ENCODE results near the gene RASD2.

RASD2 gene

GRCh38 chr22:35576671-35577070, 36.0 kb downstream of the RASD2 start:
- ATAC-seq: no peak
- Mint-ChIP-seq H3K4me1 (peaks cover 5% of the 10 kb centered on the region), H3K36me3 (no peaks in the 10 kb centered on the region), H3K9me3 (peaks cover 8% of the 10 kb centered on the region), H3K4me3 (no peak overlapping the region), H3K27me3 (peaks cover 24% of the 10 kb centered on the region), H3K27ac (no peak overlapping the region)

DNA sequence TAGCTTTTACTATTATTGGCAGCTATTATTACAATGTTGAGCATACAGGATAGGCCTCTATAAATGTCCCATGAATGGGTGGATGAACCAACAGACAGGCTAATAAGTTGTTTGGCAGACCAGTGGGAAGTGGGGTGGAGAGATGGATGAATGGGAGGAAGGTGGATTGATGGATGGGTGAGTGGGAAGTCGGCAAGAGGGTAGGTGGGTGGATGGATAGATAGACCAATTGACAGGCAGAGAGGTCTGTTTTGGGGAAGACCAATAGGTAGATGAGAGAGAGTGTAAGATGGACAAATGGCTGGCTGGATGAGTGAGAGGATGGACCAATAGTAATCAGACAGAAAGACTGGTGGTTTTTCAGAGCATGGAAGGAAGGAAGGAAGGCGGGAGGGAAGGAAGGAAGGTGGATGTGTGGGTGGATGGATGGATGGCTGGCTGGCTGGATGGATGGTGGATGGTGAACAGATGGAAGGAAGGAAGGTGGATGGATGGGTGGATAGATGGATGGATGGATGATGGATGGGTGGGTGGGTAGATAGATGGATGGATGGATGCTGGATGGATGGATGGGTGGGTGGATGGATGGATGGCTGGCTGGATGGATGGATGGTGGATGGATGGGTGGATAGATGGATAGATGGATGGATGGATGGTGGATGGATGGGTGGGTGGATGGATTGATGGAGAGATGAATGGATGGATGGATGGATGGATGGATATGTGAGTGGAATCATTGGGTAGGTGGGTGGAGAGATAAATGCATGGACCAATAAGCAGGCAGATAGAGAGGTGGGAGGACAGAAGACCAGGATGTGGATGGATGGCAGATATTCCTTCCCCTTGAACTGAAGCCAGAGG, 37.4 kb downstream of the RASD2 start:
- peaks cover 8% of the 10 kb centered on the region for H3K9me3 Mint-ChIP-seq
- no peaks in the 10 kb centered on the region for H3K36me3 Mint-ChIP-seq
- ATAC-seq: no peak
- H3K27ac Mint-ChIP-seq: no peak overlapping the region
- H3K4me3 Mint-ChIP-seq: no peak overlapping the region
- H3K4me1 Mint-ChIP-seq: peaks cover 7% of the 10 kb centered on the region
- peaks cover 24% of the 10 kb centered on the region for H3K27me3 Mint-ChIP-seq

DNA sequence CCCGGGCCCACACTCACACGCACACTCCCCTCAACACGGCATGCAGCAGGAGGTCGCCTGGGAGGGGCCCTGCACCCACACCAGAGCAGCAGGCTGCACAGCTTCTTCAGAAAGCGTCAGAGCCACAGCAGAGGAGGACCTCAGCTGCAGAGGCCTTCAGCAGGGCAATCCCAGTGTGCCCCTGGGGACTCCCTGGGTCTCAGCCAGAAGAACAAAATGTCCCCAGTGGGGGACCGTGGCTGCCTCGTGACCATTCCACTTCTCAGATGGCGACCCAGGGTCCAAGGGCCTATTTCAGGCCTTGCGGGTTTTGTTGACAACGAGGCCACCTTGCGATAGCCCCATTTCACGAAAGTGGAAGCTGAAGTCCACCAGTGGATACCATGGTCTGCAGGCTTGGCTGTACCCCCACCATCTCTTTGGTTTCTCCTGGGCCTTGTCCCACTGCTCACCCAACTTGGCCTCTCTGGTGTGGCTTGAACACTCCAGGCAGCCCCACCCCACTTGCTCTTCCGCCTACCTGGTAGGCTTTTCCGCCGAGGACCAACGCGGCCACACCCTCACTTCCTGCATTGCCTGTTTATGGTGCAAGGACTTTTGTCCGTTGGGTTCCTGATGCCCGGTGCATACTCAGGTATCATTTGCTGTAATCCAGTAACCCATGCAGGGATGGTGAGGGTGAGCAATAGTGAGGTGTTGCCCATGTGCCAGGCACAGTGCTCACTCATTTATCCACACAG, 38.4 kb downstream of the RASD2 start:
- peaks cover 13% of the 10 kb centered on the region for H3K4me1 Mint-ChIP-seq
- H3K36me3 Mint-ChIP-seq: no peaks in the 10 kb centered on the region
- peaks cover 23% of the 10 kb centered on the region for H3K27me3 Mint-ChIP-seq
- ATAC-seq: no peak
- H3K4me3 Mint-ChIP-seq: no peak overlapping the region
- peaks cover 8% of the 10 kb centered on the region for H3K9me3 Mint-ChIP-seq
- no peak overlapping the region for H3K27ac Mint-ChIP-seq

DNA sequence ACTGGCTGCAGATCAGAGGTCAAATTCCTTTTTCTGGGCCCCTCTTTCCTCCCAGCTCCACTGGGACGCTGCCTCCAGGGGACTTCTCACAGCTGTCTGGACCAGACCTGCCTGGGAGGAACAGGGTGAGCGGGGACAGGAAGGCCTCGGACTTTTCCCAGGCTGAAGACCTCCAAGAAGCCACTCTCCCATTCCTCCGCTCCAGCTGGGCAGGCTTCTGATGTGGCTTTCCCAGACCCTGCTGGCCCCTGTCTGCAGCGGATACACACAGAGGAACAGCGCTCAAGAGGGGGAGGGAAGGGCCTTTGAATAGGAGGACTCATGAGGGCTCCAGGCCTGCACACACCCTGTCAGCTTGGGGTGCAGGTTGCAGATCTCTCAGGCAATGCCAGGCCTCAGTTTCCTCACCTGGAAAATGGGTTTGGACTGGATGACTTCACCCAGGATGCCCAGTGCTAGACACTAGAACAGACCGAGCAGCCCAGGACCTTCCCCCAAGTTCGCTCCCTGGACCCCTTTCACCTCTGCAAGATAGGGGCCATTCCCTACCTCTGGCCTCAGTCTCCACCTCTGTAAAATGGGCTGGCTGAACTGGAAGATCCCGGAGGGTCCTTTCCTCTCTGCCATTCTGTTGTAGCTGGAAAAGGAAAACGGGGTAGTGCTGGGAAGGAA, 39.9 kb downstream of the RASD2 start:
- Mint-ChIP-seq H3K4me1 (peaks cover 13% of the 10 kb centered on the region), H3K36me3 (no peaks in the 10 kb centered on the region), H3K27me3 (peaks cover 10% of the 10 kb centered on the region), H3K9me3 (peaks cover 8% of the 10 kb centered on the region), H3K4me3 (no peak overlapping the region), H3K27ac (no peak overlapping the region)
- ATAC-seq: no peak

GRCh38 chr22:35581023-35581413, 40.4 kb downstream of the RASD2 start:
- Mint-ChIP-seq H3K36me3 (no peaks in the 10 kb centered on the region), H3K9me3 (peaks cover 8% of the 10 kb centered on the region), H3K27ac (no peak overlapping the region), H3K27me3 (peaks cover 10% of the 10 kb centered on the region), H3K4me3 (no peak overlapping the region), H3K4me1 (peaks cover 13% of the 10 kb centered on the region)
- ATAC-seq: no peak

GRCh38 chr22:35582218-35582860, 41.7 kb downstream of the RASD2 start:
- Mint-ChIP-seq H3K4me3 (no peak overlapping the region), H3K36me3 (no peaks in the 10 kb centered on the region), H3K9me3 (peaks cover 8% of the 10 kb centered on the region), H3K27me3 (peaks cover 10% of the 10 kb centered on the region), H3K4me1 (peaks cover 13% of the 10 kb centered on the region), H3K27ac (no peak overlapping the region)
- no peak for ATAC-seq

- peak; percentile 64 for ATAC-seq
- peaks cover 3% of the 10 kb centered on the region for H3K27me3 Mint-ChIP-seq
- H3K4me1 Mint-ChIP-seq: peaks cover 8% of the 10 kb centered on the region
- H3K4me3 Mint-ChIP-seq: no peak overlapping the region
- peaks cover 4% of the 10 kb centered on the region for H3K9me3 Mint-ChIP-seq
- no peak overlapping the region for H3K27ac Mint-ChIP-seq
- no peaks in the 10 kb centered on the region for H3K36me3 Mint-ChIP-seq
These were observed 42.4 kb downstream of the RASD2 start for GRCh38 chr22:35582861-35583670.

- Mint-ChIP-seq H3K9me3 (no peaks in the 10 kb centered on the region), H3K4me3 (no peak overlapping the region), H3K4me1 (peaks cover 8% of the 10 kb centered on the region), H3K27me3 (peaks cover 17% of the 10 kb centered on the region), H3K36me3 (no peaks in the 10 kb centered on the region), H3K27ac (no peak overlapping the region)
- ATAC-seq: no peak
These were observed 46.1 kb downstream of the RASD2 start for GRCh38 chr22:35586771-35587170.

DNA sequence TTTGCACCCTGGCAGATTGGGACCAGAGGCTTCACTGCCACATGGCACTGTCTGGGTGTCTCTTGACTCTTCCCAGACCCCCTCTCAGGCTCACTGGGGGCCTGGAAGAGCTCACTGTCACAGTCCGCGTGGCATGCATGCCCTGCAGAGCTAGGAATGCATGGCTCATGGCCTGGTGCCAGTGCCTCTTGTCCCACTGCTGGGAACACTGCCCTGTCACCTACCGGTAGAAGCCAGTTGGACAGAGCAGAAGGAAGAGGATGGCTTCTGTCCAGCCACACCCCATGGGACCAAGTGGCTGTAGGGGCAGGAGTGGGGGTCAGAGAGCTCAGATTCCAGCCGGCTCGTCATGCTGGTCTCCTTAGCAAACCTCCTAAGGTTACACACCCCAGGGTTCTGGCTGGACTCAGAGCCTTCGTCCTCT, 46.8 kb downstream of the RASD2 start:
- H3K4me1 Mint-ChIP-seq: peaks cover 8% of the 10 kb centered on the region
- no peaks in the 10 kb centered on the region for H3K9me3 Mint-ChIP-seq
- ATAC-seq: no peak
- no peak overlapping the region for H3K4me3 Mint-ChIP-seq
- H3K27ac Mint-ChIP-seq: no peak overlapping the region
- H3K36me3 Mint-ChIP-seq: no peaks in the 10 kb centered on the region
- H3K27me3 Mint-ChIP-seq: peaks cover 23% of the 10 kb centered on the region

DNA sequence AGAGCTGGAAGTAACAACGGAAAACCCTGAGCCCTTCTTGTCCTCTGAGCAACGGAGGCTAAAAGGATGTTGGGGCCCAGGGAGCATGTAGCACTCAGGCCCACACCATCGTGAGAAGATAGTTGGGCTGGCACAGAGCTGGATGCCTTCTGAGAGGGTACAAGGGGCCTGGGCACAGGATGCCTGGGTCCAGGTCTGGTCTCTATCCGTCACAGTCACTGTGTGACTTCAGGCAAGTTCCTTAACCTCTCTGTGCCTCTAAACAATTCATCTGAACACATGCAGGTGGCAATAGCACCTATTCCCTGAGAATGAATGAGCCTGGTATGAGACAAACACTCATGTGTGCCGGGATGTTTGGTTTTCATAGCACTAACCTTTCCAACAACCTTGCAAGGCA, 47.3 kb downstream of the RASD2 start:
- Mint-ChIP-seq H3K9me3 (no peaks in the 10 kb centered on the region), H3K4me1 (peaks cover 7% of the 10 kb centered on the region), H3K27ac (no peak overlapping the region), H3K4me3 (no peak overlapping the region), H3K27me3 (peaks cover 28% of the 10 kb centered on the region), H3K36me3 (no peaks in the 10 kb centered on the region)
- ATAC-seq: no peak

GRCh38 chr22:35589071-35589755, 48.6 kb downstream of the RASD2 start:
- H3K27ac Mint-ChIP-seq: no peak overlapping the region
- H3K4me3 Mint-ChIP-seq: no peak overlapping the region
- ATAC-seq: no peak
- H3K9me3 Mint-ChIP-seq: no peaks in the 10 kb centered on the region
- no peaks in the 10 kb centered on the region for H3K36me3 Mint-ChIP-seq
- H3K4me1 Mint-ChIP-seq: no peaks in the 10 kb centered on the region
- H3K27me3 Mint-ChIP-seq: peaks cover 41% of the 10 kb centered on the region

- no peaks in the 10 kb centered on the region for H3K36me3 Mint-ChIP-seq
- no peak overlapping the region for H3K4me3 Mint-ChIP-seq
- H3K9me3 Mint-ChIP-seq: no peaks in the 10 kb centered on the region
- H3K4me1 Mint-ChIP-seq: no peaks in the 10 kb centered on the region
- ATAC-seq: no peak
- peaks cover 46% of the 10 kb centered on the region for H3K27me3 Mint-ChIP-seq
- H3K27ac Mint-ChIP-seq: no peak overlapping the region
These were observed 49.1 kb downstream of the RASD2 start for GRCh38 chr22:35589756-35590093.

DNA sequence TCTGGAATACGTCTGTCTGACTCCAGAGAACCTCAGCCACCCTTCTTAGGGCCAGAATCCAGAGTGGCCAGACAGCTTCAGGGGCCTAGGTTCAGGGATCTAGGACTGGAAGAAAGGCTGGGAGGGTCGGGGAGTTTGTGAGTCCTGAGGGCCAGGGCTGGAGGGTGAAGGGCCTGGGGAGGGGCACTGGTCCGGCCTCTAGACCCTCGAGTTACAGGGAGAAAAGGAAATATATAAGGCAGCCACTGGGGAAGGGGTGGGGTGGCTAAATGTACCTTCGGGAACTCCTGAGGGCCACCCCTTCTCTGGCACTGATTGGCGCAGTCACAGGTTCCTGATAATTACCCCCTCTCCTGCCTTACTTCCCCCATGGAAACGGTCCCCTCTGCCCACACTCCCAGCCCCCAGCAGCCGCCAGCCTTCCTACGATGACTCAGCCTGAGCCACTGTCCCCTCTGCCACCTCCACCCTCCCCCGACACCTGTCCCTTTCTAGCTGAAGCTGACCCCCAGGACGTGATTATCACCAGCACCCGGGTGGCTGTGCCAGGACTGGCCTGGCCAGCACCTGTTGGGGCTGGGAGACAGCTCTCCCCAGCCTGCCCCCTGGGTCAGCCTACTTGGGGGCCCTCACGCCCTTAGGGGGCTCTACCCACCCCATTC, 50.1 kb downstream of the RASD2 start:
- Mint-ChIP-seq H3K27ac (no peak overlapping the region), H3K9me3 (no peaks in the 10 kb centered on the region), H3K4me3 (no peak overlapping the region), H3K4me1 (no peaks in the 10 kb centered on the region), H3K27me3 (peaks cover 53% of the 10 kb centered on the region), H3K36me3 (no peaks in the 10 kb centered on the region)
- no peak for ATAC-seq
